ENCODE measurements around the gene SLC6A5. TPM values are rescaled to one million over a fixed set of nuclear protein-coding genes. Genes with fewer than 3 reads are reported as not detected.

The SLC6A5 gene
- total RNA-seq, 2 donors from 2014 or later = 0.11 TPM; not detected in 1

- no peak overlapping the region for H3K27ac ChIP-seq
- H3K27me3 ChIP-seq = no peaks in the 10 kb centered on the region
- H3K4me3 ChIP-seq = no peak overlapping the region
- DNase-seq (ENCODE audit: low spot score) = no peak
- H3K9me3 ChIP-seq = no peaks in the 10 kb centered on the region
- no peaks in the 10 kb centered on the region for H3K36me3 ChIP-seq
- peaks cover 0 to 4% of the 10 kb centered on the region in 2 donors for H3K4me1 ChIP-seq
- no peak for TF ChIP-seq CTCF (IDR thresholded peaks at IDR 0.05)
Measured at GRCh38 chr11:20611445-20611844, 12.0 kb downstream of the SLC6A5 start.

- no peaks in the 10 kb centered on the region for H3K9me3 ChIP-seq
- no peak overlapping the region for H3K27ac ChIP-seq
- TF ChIP-seq CTCF (IDR thresholded peaks at IDR 0.05) = no peak
- peaks cover 0 to 9% of the 10 kb centered on the region in 2 donors for H3K4me1 ChIP-seq
- DNase-seq (ENCODE audit: low spot score) = no peak
- no peaks in the 10 kb centered on the region for H3K27me3 ChIP-seq
- no peak overlapping the region for H3K4me3 ChIP-seq
- H3K36me3 ChIP-seq = no peaks in the 10 kb centered on the region
Measured at GRCh38 chr11:20611892-20612291, 12.5 kb downstream of the SLC6A5 start.

- Histone ChIP-seq H3K27me3 (no peaks in the 10 kb centered on the region), H3K4me3 (no peak overlapping the region), H3K36me3 (no peaks in the 10 kb centered on the region), H3K9me3 (no peaks in the 10 kb centered on the region), H3K4me1 (peaks cover 0 to 13% of the 10 kb centered on the region in 2 donors), H3K27ac (no peak overlapping the region)
- no peak for TF ChIP-seq CTCF (IDR thresholded peaks at IDR 0.05)
- no peak for DNase-seq (ENCODE audit: low spot score)
Measured at GRCh38 chr11:20612416-20612815, 13.0 kb downstream of the SLC6A5 start.

- H3K36me3 ChIP-seq = no peaks in the 10 kb centered on the region
- DNase-seq (ENCODE audit: low spot score) = no peak
- H3K4me1 ChIP-seq = peaks cover 0 to 18% of the 10 kb centered on the region in 2 donors
- H3K4me3 ChIP-seq = no peak overlapping the region
- H3K27ac ChIP-seq = peak overlapping the region; percentile 7 to 15
- TF ChIP-seq CTCF (IDR thresholded peaks at IDR 0.05) = no peak
- H3K9me3 ChIP-seq = no peaks in the 10 kb centered on the region
- no peaks in the 10 kb centered on the region for H3K27me3 ChIP-seq
Measured at GRCh38 chr11:20616920-20617319, 17.5 kb downstream of the SLC6A5 start.

GRCh38 chr11:20617346-20618005 is 18.1 kb downstream of the SLC6A5 start:
- DNase-seq (ENCODE audit: low spot score) = no peak
- Histone ChIP-seq H3K27me3 (no peaks in the 10 kb centered on the region), H3K9me3 (no peaks in the 10 kb centered on the region), H3K27ac (peak overlapping the region; percentile 7 to 15), H3K4me3 (no peak overlapping the region), H3K4me1 (peaks cover 0 to 18% of the 10 kb centered on the region in 2 donors), H3K36me3 (no peaks in the 10 kb centered on the region)
- TF ChIP-seq CTCF (IDR thresholded peaks at IDR 0.05) = no peak

GRCh38 chr11:20618083-20618482 is 18.7 kb downstream of the SLC6A5 start:
- H3K9me3 ChIP-seq = no peaks in the 10 kb centered on the region
- H3K4me3 ChIP-seq = no peak overlapping the region
- TF ChIP-seq CTCF (IDR thresholded peaks at IDR 0.05) = no peak
- no peak overlapping the region for H3K27ac ChIP-seq
- H3K4me1 ChIP-seq = peaks cover 0 to 19% of the 10 kb centered on the region in 2 donors
- H3K36me3 ChIP-seq = no peaks in the 10 kb centered on the region
- DNase-seq (ENCODE audit: low spot score) = no peak
- H3K27me3 ChIP-seq = no peaks in the 10 kb centered on the region

All from right atrium auricular region (tissue), 2 donors.